ENCODE measurements around the gene NTSR2.
"Not testable (repeated sequence)": the region's sequence is repeated elsewhere in the genome, so short reads cannot be mapped to it uniquely, and the experiment has no call there.

NTSR2 gene

DNA sequence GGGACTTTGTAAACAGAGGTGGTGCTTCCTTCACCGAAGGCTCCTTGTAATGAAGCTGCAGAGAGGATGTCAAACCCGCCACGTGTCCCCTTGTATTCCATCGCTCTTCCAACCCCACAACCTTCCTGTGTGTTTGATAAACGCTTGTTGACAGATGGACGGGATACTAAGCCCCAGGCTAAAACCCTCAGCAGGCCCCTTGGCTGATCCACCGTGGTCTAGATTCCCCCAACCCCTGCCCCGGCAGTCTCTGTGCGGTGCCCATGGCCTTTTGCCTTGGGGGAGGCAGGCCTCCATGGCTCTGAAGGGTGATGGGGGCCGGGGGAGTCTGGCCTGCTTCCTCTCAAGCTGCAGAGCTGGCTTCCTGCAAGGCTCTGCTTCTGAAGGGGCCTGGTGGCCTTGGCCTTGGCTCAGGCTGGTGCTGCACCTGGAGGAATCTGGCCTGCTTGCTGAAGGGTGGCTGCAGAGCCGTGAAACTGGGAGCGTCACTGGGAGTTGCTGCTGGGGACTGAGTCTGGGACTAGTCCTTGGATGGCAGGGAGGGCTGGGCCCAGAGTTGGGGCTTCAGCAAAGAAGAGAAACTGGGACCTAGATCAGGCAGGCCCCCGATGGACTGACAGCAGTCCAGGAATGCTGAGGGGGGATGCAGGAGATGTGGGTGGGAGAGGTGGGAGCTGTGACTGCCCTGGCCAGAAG, 9.6 kb upstream of the NTSR2 start:
- no peak for DNase-seq (ENCODE audit: low spot score)

DNA sequence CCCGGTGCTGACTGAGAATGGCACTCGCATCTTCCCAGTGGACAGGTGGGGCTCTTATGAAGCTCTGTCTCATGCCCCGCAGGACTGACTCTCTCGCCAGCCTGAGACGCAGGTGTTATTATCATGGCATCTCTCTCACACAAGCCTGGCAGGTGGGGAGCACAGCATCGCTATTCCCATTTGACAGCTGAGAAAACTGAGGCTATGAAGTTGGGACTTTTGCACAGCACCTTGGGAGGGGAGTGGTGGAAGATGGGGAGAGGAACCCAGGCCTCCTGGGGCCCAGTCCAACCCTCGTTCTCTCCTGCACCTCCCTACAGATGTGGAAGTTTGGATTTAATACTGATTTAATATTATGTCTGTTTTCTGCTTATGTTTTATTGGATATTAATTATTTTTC, 9.0 kb upstream of the NTSR2 start:
- DNase-seq (ENCODE audit: low spot score), result no peak

DNA sequence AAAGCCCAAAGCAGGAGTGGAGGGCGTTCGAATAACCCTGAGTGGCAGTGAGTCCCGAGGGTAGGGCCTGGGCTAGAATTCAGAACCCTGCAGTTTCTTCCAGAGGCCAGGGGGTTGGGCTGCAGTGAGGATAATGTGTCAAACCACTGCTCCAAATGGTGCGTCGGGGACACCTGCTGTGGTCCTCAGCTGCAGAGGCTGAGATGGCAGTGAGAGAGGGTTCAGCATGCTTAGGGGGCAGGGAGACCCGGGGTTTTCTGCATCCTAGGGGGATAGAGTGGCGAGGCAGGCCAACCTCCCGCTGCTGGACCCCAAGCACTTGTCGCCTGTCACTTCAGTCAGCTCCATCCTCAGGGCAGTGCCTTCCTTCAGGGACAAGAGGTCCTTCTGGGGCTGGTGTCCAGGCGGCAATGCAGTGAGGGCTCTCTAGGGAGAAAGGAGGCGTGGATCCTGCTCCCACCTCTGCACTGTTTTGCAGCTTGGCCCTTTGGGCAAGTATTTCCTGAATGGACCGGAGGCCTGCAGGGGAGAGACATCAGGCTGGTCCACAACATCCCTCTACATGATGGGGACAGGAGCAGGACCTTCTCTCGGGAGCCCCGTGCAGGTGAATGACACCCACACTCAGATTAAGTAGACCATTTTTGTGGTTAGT, 8.4 kb upstream of the NTSR2 start:
- no peak for DNase-seq (ENCODE audit: low spot score)

DNA sequence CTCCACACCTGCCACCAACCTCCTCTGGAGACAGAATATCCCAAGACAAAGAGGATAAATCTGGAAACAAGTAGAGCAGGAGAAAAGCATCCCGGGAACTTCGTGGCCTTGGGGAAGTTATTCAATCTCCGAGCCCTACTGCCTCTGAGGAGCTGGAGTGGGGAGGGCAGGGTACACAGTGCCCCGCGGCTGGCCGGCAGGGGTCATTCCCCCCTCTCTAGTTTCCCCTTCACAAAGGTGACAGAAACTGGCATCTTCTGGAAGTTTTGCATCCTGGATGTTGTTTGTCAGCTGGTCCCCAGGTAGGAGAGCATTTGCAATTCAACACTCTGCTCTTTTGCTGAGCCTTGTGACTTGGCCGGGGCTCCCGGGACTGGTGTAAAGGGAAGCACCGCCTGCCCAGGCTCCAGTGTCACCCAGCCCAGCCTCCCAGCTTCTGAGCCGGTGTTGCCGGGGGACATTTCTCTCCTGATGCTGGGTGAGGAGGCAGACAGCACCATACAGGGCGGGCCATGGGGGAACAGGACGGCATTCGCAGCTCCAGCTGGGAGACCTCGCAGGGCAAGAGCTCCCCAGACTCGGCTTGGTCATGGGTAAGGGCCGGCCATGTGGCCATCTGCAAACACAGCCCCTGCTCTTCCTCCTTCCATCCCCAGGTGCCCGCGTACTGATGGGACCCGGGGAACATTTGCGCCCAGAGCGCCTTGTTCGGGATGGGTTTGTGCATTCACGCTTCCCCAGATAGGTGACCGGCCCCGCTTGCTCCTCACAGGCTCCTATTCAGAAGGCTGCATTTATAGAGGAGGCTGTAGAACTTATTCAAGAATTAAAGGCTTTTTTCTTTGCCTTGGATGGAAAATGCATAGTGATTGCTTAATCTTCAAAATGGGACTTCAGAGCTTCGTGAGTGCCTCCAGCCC, 7.4 kb upstream of the NTSR2 start:
- DNase-seq (ENCODE audit: low spot score), result no peak

DNA sequence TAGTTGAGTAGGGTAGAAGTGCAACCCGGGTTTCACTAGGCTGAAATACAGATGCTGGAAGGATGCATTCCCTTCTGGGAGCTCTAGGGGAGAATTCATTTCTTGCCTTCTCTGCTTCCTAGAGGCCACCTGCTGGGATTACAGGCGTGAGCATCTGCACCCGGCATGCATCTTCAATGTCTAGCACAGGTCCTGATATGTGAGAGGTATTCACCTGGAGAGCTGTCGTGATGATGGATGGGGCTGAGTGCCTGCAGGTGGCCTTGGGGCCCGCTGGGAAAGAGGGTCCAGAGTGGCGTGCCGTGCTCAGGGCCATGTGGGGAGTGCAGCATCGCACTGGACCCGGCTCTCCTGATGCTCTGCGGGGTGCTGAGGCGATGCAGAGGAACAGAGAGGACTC, 6.6 kb upstream of the NTSR2 start:
- no peak for DNase-seq (ENCODE audit: low spot score)

DNA sequence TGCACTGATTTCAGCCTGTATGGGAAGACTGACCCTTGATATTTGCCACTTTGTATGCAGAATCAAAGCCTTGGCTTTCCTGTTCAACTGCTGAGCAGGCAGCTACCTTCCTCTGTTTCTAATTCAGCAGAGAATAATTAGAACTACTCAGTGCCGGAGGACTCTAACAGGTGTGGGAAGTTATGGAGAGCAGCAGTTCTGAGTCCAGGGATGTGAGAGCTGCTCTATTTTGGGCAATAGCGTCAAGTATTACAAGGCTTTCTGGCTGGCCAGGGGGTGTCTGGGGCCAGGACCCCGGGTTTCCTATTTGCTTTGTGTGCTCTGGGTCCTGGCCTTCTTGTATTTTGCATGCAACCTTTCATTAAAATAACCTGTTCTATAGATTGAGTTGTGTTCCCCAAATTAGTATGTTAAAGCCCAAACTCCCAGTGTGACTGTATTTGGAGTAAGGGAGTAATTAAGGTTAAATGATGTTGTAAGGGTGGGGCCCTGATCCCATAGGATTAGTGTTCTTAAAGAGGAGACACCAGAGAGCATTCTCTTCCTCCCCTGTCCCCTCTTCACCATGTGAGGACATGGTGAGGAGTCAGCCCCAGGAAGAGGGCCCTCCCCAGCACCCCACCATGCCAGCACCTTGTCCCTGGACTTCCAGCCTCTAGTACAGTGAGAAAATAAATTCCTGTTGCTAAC, 5.6 kb upstream of the NTSR2 start:
- DNase-seq (ENCODE audit: low spot score), result no peak

DNA sequence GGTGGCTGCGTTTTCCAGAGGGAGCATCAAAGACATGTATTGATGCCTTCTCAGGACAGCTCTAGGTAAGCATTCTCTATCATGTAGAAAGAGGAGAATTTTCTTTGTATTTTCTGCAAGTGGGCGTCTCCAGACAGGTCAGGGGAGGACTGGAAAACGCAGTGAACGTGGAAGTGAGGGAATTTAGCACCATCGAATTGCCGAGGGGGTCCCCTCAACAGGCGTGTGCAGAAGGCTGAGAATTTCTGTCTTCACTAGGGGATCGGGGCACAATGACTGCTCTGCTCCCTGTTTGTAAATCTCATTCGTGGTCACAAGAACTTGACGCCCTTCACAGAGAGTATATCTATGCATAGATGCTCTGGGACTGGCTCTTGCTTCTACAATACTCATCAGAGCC, 5.0 kb upstream of the NTSR2 start:
- DNase-seq (ENCODE audit: low spot score), result no peak

DNA sequence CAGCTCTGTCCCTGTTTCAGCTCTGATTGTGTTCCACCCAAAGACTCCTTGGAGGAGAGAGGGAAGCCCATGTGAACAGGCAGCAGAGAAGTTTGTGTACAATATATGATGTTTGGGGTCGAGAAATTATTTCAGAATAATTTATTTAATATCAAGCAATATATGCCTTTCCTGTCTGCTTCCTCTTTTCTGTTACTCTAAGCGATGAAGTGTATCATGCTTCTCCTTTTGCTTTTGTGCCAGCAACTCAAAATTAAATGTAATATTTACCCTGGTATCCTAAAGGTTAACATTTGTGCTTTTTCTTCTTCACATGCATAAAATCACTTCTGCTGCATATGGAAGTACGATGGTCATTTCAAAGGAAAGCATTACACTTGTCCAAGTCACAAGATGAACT, 2.4 kb upstream of the NTSR2 start:
- no peak for DNase-seq (ENCODE audit: low spot score)

DNA sequence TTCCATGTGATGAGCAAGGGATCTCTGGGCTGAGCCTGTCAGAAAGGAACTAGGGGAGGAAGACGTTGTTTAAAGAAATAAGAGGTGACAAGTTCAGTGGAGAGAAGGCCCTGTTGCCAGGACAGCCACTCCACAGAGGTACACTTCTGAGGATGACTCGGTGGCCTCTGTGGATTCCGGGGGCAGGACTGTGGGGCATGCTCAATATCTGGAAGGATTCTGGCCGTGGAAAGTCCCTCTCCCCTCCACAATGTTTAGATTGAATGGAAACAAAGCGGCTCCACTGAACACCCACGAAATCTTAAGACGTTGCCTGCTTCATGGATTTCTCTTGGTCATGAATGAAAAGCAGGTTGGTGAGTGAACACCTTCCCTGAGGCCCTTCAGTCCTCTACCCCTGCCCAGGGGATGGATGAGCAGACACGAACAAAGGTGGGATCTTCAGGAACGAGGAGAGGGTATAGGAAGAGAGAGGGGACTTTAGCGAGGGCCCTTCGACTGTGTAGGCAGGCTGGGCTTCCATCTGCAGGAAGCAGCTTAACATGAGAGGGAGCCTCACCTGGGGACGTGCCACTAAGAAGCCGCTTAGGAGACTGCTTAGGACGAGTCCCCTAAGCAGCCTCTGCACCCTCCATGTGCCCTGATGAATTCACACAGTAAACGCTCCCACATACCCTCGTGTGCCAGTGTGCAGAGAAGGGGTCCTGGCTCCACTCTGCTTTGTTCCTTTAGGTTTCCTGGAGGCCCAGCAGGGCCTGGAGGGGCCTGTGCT, 1.9 kb downstream of the NTSR2 start:
- DNase-seq (ENCODE audit: low spot score), result no peak

DNA sequence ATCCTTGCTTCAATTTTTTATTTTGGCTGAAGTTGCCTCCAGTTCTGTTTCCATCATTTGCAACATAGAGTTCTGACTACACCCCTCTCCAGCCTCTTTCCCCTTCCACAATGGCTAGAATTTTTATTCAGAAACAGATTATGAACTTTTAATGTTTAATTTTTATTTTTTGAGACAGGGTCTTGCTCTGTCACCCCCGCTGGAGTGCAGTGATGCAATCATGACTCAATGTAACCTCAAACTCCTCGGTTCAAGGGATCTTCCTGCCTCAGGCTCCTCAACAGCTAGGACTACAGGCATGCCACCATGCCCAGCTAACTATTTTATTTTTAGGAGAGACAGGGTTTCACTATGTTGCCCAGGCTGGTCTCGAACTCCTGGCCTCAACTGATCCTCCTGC, 2.8 kb downstream of the NTSR2 start:
- no peak for DNase-seq (ENCODE audit: low spot score)

DNA sequence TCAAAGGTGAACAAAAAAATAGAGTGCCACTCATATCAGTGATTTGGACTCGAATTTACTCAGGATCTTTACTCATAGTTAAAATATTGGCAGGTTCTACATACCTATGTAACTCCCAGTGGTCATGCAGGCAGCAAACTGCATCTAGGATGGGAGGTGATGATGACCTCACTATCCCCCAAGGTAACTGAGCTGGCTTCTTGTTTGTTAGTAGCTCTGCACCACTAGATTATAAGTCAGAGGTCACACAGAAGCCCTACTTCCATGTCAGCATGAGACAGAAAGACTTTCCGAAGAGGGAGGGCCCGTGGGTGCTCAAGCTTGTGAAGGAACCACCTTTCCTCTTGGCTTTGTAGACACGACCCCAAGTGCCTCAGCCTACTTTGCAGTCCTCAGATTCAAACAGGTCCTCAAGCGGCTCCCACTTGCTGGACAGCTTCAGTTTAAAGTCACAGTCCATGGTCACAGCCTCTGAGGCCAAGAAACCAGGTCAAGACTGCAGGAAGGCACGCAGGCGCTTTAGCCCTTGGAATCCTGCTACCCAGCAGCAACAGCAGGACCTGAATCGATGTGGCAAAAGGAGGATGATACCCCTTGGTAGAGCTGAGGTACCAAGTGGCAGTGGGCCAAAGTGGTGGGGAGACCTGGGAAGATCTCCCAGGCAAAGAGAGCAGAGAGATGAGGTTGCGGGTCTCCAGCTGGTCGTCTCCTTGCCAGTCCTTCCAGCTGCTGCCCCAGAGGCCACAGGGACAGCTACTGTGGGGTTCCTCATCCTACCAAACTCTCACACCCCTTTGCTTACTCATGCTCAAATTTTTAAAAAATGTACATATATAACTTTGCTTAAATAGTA, 4.3 kb downstream of the NTSR2 start:
- no peak for DNase-seq (ENCODE audit: low spot score)

DNA sequence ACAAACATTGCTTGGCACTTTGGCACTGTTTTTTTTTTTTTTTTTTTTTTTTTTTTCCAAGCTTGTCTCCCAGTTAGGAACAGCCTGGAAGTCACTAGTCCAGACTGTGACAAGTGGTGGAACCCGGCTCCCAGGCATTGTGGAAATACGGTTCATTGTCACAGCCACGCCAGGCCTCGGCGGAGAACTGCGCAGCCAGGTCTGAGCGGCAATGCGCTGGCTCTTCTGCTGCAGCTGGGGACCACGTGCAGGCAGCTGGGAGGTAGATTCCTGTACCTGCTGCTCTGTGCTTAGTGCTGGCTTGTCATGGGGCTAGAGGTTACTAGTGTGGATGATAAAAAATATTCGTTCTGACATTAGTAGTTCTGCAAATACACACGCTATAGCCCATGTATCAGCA, 5.0 kb downstream of the NTSR2 start:
- no peak for DNase-seq (ENCODE audit: low spot score)

DNA sequence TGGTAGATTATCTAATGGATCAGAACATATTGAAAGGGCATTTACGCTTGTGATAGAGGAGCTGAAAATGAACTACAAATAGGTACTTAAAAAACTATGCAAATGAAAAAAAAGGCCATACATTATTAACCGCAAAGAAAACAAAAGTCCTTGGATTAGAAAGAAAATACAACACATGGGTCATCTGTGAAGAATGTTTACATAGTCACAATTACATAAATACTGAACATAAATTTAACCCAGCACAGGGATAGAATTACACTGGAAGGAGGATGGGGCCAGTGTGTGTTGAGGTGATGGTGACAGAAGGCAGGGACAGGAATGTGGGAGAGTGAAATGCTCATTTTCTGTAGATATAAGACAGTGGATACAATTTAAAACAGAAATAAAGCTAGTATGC, 6.6 kb downstream of the NTSR2 start:
- no peak for DNase-seq (ENCODE audit: low spot score)

DNA sequence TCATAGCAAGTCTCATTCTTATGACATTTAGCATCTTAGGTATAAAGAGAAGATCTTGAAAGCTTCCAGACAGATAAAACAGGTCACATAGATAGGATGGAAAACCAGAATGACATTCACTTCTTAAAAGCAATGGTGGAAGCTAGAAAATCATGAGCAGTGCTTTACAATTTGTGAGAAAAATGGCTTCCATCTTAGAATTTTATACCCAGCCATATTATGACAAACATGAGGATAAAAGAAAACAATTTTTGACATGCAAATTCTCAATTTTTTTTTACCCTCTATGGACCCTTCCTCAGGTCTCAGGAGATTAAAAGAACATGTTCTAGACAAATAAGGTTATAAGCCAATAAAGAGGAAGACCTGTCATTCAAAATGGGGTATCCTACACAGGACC, 7.1 kb downstream of the NTSR2 start:
- no peak for DNase-seq (ENCODE audit: low spot score)

DNA sequence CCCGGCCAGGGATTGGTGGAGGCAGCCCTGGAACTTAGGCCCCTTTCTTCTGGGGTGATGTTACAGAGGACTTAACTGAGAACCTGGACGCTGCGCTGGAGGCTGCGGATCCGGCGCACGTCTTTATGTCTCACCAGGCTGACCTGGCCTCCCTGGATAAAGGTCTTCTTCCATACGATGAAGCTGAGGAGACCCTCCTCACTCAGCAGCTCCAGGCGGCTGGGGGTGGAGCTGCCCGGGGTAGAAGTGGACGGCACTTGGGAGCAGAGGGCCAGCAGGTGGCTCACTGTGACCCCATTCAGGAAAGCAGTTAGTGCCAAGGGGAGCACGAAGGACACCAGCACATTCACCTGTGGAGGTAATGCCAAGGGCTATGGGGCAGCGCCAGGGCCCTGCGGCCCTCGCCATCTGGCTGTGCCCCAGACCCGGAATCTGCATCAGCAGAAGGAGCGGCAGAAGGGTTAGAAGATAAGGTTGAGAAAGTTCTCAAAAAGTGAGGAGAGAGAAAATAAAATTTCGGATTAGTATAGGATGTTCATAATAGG, 8.0 kb downstream of the NTSR2 start:
- DNase-seq (ENCODE audit: low spot score), result no peak

DNA sequence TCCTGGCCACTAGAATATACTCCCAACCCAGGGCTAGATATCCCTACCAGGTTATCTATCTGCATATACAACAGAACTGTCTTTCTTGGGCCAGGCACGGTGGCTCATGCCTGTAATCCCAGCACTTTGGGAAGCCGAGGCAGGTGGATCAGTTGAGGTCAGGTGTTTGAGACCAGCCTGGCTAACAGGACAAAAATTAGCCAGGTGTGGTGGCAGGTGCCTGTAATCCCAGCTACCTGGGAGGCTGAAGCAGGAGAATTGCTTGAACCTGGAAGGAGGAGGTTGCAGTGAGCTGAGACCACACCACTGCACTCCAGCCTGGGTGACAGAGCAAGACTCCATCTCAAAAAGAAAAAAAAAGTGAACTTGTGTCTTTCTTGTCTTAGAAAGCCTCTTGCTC, 9.6 kb downstream of the NTSR2 start:
- DNase-seq (ENCODE audit: low spot score), result not testable (repeated sequence)

DNA sequence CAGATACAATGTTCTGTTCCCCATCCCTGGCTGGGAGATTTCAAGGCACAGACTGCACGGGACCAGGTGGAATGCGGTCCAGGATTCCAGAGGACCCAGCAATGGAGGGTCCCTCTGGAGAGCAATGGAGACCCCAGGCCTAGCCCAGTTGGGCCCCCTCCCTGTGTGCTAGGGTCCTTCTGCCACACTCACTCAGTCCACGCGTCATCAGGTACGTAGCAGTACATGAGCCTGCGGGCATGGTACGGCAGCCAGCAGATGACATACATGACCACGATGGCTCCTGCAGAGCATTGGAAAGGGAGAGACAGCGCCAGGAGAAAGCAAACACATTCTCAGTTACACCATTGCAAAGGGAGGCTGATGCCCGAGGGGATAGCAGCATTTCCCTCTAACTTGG, 10.1 kb downstream of the NTSR2 start:
- no peak for DNase-seq (ENCODE audit: low spot score)

DNA sequence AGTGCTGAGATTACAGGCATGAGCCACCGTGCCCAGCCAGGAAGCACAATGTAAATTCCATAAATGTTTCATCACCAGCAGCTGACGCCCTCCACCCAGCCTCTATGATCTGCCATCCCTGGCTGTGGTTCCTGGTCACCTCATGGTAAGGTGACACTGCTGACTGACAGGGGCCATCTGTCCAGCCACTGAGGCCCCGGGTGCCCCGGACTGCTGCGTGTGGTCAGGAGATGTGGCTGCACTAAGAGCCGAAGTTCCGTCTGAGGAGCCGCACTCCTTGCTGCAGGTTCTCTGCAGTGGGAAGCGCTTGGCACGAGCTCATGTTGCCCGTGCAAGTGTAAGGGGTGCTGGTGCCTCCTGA, 10.9 kb downstream of the NTSR2 start:
- DNase-seq (ENCODE audit: low spot score), result no peak

DNA sequence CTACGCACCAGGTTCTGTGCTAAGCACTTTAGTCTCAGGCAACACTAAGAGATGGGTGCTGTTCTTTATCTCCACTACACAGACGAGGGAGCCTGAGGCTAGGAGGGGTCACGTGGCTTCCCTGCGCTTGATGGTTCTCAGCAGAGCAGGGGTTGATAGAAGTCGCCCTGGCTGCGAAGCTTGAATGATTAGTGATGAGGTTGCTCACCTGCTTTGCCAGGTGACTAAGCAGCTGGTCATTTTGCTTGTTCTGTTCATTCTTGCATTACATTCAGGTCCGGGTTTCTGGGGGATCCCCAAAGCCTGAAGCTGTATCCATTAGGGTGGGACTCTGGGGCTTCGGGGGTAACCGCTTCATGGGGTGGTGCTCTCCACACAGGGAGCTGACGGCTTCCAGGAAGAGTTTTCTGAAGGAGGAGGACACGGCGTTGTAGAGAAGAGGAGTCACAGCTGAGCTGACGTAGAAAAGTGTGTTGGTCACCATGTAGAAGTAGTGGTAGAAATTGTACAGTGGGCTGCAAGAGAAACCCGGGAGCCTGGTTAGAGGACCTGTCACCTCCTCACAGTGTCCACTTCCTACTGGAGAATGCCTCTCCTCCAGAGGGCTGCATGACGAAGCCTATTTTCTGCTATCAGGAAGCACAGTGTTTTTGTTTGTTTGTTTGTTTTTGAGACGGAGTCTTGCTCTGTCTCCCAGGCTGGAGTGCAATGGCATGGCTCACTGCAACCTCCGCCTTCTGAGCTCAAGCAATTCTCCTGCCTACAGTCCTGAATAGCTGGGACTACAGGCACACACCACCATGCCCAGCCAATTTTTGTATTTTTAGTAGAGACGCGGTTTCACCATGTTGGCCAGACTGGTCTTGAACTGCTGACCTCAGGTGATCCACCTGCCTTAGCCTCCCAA, 11.5 kb downstream of the NTSR2 start:
- DNase-seq (ENCODE audit: low spot score), result no peak

Measured in RKO (cell line).